GM15510 (cell line): ENCODE data around the gene CYGB.

Source experiments
- POLR2A ChIP-seq: IDR thresholded peaks from 3 replicates; pipeline ENCODE4 v1.6.1; 2011; ENCODE audit warnings: borderline replicate concordance; ENCODE audit not compliant: insufficient read length; ENCODE audit errors: extremely low read depth

CYGB gene

GRCh38 chr17:76535788-76536510 lies 1.6 kb downstream of the CYGB start:
- no peak for TF ChIP-seq POLR2A

DNA sequence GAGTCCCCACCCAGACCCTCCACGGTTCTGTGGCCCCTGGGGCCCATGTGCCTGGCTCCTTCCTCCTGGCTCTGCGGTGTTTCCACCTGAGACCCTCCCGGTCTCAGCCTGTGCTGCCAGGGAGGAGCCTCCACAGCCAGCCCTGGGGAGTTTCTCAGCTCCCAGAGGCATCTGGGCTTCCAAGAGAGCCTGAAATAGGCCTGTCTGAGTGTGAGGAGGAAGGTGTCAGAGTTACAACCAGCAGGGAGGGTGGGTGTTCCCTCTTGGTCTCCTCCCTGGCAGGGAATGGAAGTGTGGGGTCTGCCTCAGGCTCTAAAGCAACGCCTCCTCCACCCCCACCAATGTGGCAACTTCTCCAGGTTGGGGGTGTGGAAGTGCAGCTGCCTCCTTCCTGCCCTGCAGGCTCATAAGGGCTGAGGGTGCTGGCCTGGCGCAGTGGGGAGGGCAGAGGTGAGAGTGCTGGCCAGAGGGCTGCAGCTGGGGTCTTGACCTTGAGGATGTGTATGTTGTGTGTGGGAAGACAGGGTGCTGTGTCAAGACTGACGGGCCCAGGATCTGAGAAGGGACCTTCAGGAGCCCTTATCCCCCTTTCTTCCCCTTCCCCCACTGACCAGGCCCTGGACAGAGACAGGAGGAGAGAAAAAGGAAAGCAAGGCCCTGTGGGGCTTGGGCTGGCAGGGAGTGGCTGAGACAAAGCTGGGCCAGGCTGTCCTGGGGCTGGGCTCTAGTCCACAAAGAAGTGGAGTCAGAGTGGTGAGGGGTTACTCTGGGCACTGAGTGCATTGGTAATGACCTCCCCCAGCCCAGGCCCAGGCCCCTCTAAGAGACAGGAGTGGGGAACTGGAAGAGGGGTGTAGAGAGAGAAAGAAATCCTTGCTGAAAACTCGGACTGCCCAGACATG lies 2.4 kb downstream of the CYGB start:
- no peak for TF ChIP-seq POLR2A

GRCh38 chr17:76532072-76532651 lies 5.3 kb downstream of the CYGB start:
- TF ChIP-seq POLR2A, result no peak

DNA sequence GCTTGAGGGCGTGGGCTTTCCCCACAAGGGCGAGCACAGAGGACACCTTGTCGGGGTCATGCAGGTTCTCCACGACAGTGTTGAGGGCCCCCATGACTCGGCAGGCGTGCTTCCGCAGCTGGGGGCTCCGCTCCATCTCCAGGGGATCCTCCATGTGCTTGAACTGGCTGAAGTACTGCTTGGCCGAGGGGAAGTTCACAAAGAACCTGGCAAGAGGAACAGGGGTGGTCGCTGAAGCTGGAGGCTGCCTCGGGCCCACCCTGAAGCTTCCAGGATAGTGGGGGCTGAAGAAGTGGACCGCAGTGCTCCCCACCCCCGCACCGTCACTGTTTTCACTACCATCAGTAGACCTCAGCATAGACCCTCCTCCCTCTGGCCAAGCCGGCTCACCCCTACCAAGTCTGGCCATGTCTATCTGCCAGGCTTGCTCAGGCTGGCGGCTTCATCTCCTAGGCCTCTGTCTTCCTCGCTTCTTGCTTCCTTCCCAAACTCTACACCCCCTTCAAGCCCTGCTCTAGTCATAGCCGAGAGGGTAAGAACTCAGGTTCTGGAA lies 5.9 kb downstream of the CYGB start:
- TF ChIP-seq POLR2A, result no peak

DNA sequence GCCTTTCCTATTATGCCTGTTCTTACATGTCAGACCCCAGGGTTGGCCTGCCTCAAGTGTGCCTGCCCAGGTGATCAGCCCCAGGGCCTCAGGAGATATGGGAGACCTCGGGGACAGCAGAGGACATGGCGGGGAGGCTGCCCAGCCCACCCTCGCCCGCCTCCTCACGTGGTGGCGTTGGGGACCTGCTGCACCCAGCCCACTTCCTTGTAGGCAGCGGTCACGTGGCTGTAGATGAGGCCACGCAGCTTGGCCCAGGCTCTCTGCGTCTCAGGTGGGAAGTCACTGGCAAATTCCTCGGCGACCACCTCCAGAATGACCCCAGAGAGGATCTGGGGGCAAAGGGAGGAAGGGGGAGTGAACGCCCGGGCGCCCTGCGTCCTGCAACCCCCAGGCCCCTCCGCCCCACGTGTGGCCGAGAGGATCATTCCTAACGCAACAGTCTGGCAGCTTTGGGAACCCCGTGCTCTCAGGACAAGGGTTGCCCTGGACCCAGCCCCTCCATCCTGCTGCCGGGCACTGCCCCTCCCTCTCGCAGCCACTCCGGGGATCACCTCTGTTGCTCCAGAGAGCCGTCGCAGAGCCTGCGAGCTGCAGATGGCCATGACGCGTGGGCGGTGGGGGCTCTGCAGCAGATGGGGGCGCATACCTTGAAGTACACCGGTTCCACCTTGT lies 6.6 kb downstream of the CYGB start:
- TF ChIP-seq POLR2A, result no peak

GRCh38 chr17:76530095-76530723 lies 7.3 kb downstream of the CYGB start:
- no peak for TF ChIP-seq POLR2A

- TF ChIP-seq POLR2A, result no peak
These were observed 8.1 kb downstream of the CYGB start for GRCh38 chr17:76529224-76530094.

DNA sequence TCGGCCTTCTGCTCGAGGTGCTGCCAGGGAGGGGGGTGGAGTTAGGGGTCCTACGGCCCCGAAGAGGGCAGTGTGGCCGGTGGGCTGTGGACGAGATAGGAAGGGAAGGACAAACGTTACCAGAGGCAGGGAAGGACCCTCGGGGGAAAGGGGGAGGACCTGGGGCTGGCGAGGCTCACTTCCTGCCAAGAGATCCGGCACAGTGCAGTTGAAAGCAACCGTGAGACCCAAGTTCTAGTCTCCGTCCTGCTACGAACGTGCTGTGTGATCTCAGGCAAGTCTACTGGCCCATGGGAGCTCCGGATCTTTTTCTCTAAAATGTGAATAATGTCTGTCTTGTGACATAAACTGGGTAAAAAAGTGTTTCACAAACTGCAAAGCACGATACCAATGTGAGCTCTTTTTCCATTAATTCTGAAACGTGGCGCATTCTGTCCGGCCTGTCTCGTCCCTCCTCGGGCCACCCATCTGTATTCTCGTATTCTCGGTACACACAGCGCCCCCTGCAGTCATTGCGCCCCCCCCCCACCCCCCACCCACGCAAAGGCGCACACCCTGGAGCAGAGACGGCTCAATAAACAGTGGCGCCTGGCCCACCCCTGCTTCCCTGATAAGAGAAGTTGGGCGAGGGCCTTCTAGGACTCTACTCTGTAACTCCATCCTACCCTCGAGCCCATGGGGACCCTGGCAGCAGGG lies 8.8 kb downstream of the CYGB start:
- no peak for TF ChIP-seq POLR2A

- TF ChIP-seq POLR2A, result no peak
These were observed 9.4 kb downstream of the CYGB start for GRCh38 chr17:76528156-76528527.

- TF ChIP-seq POLR2A, result no peak
These were observed 9.9 kb downstream of the CYGB start for GRCh38 chr17:76527430-76528111.

DNA sequence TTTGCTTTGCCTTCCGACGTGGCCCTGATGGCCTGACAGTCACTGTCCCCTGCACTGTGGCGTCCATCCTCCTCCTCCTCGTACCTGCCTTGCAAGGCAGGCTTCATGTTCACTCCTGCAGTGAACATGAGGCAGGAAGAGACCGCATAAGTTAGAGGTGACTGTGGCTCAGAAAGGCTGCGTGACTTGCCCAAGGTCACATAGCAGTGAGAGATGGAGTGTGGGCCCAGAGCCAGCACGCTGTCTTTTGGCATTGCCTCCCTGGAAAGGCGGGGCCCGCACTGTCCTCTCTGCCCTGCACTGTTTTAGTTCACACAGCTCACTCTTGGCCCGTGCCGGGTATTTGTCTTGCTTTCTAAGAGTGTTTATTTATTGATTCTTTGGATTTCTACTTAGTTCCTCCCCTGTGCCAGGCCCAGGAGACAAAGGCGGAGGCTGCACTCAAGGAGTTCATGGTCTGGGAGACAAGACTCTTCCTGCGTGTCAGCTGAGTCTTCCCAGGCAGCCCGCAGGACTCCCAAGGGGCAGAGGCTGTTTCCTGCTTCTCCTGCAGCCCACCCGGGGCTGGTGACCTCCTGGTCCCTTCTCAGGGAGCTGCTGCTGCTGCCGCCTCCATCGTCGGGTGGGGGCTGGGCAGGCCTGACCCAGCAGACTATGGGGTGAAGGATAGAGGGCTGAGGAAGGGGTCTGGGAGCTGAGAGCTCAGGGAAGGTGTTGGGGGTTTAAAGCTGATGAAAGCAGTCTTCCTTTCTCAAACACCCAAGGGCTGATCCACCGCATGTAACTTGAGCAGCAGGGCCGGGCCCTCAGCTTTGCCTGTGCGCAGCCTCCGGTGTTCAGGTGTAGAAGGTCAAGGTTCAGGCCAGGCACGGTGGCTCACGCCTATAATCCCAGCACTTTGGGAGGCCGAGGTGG lies 12.7 kb downstream of the CYGB start:
- TF ChIP-seq POLR2A, result no peak
